H1 (cell line): Measurements from ENCODE around the gene PPBP. TPM values are rescaled to one million over a fixed set of nuclear protein-coding genes. Genes with fewer than 3 reads are reported as not detected.

ENCODE experiments used
- CTCF ChIA-PET: fragments of 300-600 bp; sonication (Branson Sonifier 250); formaldehyde crosslinking; loops from one replicate; lab custom pipeline; 2021; ENCODE audit not compliant: partially characterized antibody; lab: Charles Lee
- POLR2A ChIA-PET: fragments of 300-600 bp; sonication (Branson Sonifier 250); formaldehyde crosslinking; loops from one replicate; lab custom pipeline; 2021; ENCODE audit warnings: inconsistent platforms; ENCODE audit not compliant: partially characterized antibody; lab: Charles Lee
- DNase-seq, 2 experiments: peaks; one replicate each; pipeline versions ENCODE4 v3.0.0 to v3.0.0-alpha.2; 2010 to 2022; ENCODE audit warnings: low spot score in 2 of 2, low read depth in 1 of 2, mixed read lengths in 1 of 2
- FAIRE-seq: peaks from 2 replicates; lab custom pipeline; 2011; peaks lifted over from hg19 to GRCh38; lab: Jason Lieb, UNC
- H2AFZ ChIP-seq: 2 replicates; pipeline ENCODE4 v1.8.1; 2012; ENCODE audit warnings: low read length, inconsistent platforms
- H2AK5ac ChIP-seq: 2 replicates; pipeline ENCODE4 v1.6.1; 2013; ENCODE audit warnings: low read depth, low read length
- H2BK120ac ChIP-seq: replicated peaks from 2 replicates; pipeline ENCODE3; 2013; ENCODE audit warnings: low read depth, low read length, inconsistent platforms
- H2BK12ac ChIP-seq: 2 replicates; pipeline ENCODE4 v1.6.1; 2013; ENCODE audit warnings: low read depth, low read length
- H2BK15ac ChIP-seq: 2 replicates; pipeline ENCODE4 v1.6.1; 2013; ENCODE audit warnings: low read length
- H2BK20ac ChIP-seq: 2 replicates; pipeline ENCODE4 v1.6.1; 2013; ENCODE audit warnings: low read length
- H2BK5ac ChIP-seq: 2 replicates; pipeline ENCODE4 v1.6.1; 2013; ENCODE audit warnings: low read depth, low read length
- H3K14ac ChIP-seq: 2 replicates; pipeline ENCODE4 v1.6.1; 2013; ENCODE audit warnings: inconsistent platforms; ENCODE audit not compliant: insufficient read length
- H3K18ac ChIP-seq: 2 replicates; pipeline ENCODE4 v1.6.1; 2013; ENCODE audit warnings: low read length; ENCODE audit errors: extremely low read depth
- H3K23ac ChIP-seq: 2 replicates; pipeline ENCODE4 v1.6.1; 2013; ENCODE audit warnings: inconsistent platforms; ENCODE audit not compliant: insufficient read length
- H3K23me2 ChIP-seq: 2 replicates; pipeline ENCODE4 v1.6.1; 2013; ENCODE audit warnings: low read depth, low read length
- H3K27ac ChIP-seq: 2 replicates; pipeline ENCODE4 v1.6.1; 2011; ENCODE audit warnings: low read depth, low read length, inconsistent platforms
- H3K27me3 ChIP-seq, 4 experiments: replicated peaks in 1 of 4; 1 replicate in 1 of 4; 2 replicates in 3 of 4; pipeline versions ENCODE4 v1.6.1 to v1.8.1; 2011 to 2013; ENCODE audit warnings: low read length in 3 of 4, mild to moderate bottlenecking in 3 of 4, inconsistent platforms in 2 of 4, mixed read lengths in 2 of 4, moderate library complexity in 1 of 4; ENCODE audit not compliant: control insufficient read depth in 3 of 4, insufficient read depth in 3 of 4; ENCODE audit errors: extremely low read depth in 1 of 4
- H3K36me3 ChIP-seq, 4 experiments: 2 replicates each; pipeline versions ENCODE4 v1.6.1 to v1.8.1; 2011 to 2013; ENCODE audit warnings: mild to moderate bottlenecking in 4 of 4, low read length in 3 of 4, moderate library complexity in 2 of 4, control low read depth in 1 of 4, inconsistent platforms in 1 of 4; ENCODE audit not compliant: insufficient read depth in 4 of 4, control insufficient read depth in 2 of 4
- H3K4ac ChIP-seq: replicated peaks from 2 replicates; pipeline ENCODE3; 2013; ENCODE audit warnings: low read length, low read depth, mixed read lengths, inconsistent platforms; ENCODE audit not compliant: insufficient read length
- H3K4me1 ChIP-seq, 4 experiments: replicated peaks in 1 of 4; 1 replicate in 1 of 4; 2 replicates in 3 of 4; pipeline versions ENCODE4 v1.6.1 to v1.8.1; 2011 to 2013; ENCODE audit warnings: low read length in 3 of 4, inconsistent platforms in 2 of 4, mixed read lengths in 1 of 4; ENCODE audit not compliant: insufficient read depth in 4 of 4, control insufficient read depth in 3 of 4
- H3K4me2 ChIP-seq, 2 experiments: 2 replicates each; pipeline versions ENCODE4 v1.6.1 to v1.8.1; 2011 to 2013; ENCODE audit warnings: low read depth in 2 of 2, low read length in 2 of 2, control low read depth in 1 of 2, inconsistent platforms in 1 of 2, mild to moderate bottlenecking in 1 of 2; ENCODE audit not compliant: insufficient read depth in 1 of 2
- H3K4me3 ChIP-seq, 4 experiments: fragments of 200-600, 300-600 bp in 1 of 4; sonication (generic), shearing (Covaris generic), sonication (Bioruptor Twin) in 1 of 4; 2 replicates each; pipeline versions ENCODE4 v1.5.1 to v1.8.1; 2011 to 2016; ENCODE audit warnings: low read length in 4 of 4, low read depth in 3 of 4, control low read depth in 2 of 4, inconsistent platforms in 2 of 4, mild to moderate bottlenecking in 2 of 4, mixed read lengths in 1 of 4, moderate library complexity in 1 of 4; ENCODE audit not compliant: insufficient read depth in 2 of 4; ENCODE audit errors: extremely low read depth in 1 of 4
- H3K56ac ChIP-seq: replicated peaks from 2 replicates; pipeline ENCODE3; 2013; ENCODE audit warnings: low read depth, mild to moderate bottlenecking, mixed read lengths, low read length, inconsistent platforms; ENCODE audit not compliant: insufficient read length
- H3K79me1 ChIP-seq: 2 replicates; pipeline ENCODE4 v1.6.1; 2013; ENCODE audit warnings: low read depth, low read length, control low read depth
- H3K79me2 ChIP-seq, 2 experiments: 2 replicates each; pipeline versions ENCODE4 v1.6.1 to v1.8.1; 2012 to 2013; ENCODE audit warnings: low read length in 2 of 2, mild to moderate bottlenecking in 2 of 2, inconsistent platforms in 1 of 2; ENCODE audit not compliant: insufficient read depth in 2 of 2, control insufficient read depth in 1 of 2
- H3K9ac ChIP-seq, 4 experiments: replicated peaks in 1 of 4; 1 replicate in 1 of 4; 2 replicates in 3 of 4; pipeline versions ENCODE4 v1.6.1 to v1.8.1; 2011 to 2013; ENCODE audit warnings: low read depth in 3 of 4, low read length in 3 of 4, control low read depth in 2 of 4, mild to moderate bottlenecking in 2 of 4, moderate library complexity in 2 of 4, inconsistent platforms in 1 of 4; ENCODE audit errors: extremely low read depth in 1 of 4
- H3K9me3 ChIP-seq, 2 experiments: 2 replicates each; pipeline versions ENCODE4 v1.6.1 to v1.8.1; 2012 to 2013; ENCODE audit warnings: mild to moderate bottlenecking in 2 of 2, moderate library complexity in 2 of 2, control low read depth in 1 of 2, inconsistent platforms in 1 of 2, low read depth in 1 of 2, low read length in 1 of 2, mixed read lengths in 1 of 2; ENCODE audit not compliant: insufficient read depth in 2 of 2
- H4K20me1 ChIP-seq, 2 experiments: replicated peaks in 1 of 2; 2 replicates each; pipeline versions ENCODE3 to v1.8.1; 2011 to 2013; ENCODE audit warnings: inconsistent platforms in 2 of 2, low read length in 2 of 2, mild to moderate bottlenecking in 1 of 2; ENCODE audit not compliant: insufficient read depth in 2 of 2, control insufficient read depth in 1 of 2
- H4K5ac ChIP-seq: 2 replicates; pipeline ENCODE4 v1.6.1; 2013; ENCODE audit warnings: low read length, low read depth, mixed read lengths, inconsistent platforms; ENCODE audit not compliant: insufficient read length
- H4K8ac ChIP-seq: 2 replicates; pipeline ENCODE4 v1.8.0; 2013; ENCODE audit warnings: mild to moderate bottlenecking, moderate library complexity, low read length, inconsistent platforms; ENCODE audit not compliant: insufficient read depth; ENCODE audit errors: extremely low read depth
- H4K91ac ChIP-seq: replicated peaks from 2 replicates; pipeline ENCODE3; 2013; ENCODE audit warnings: low read length, mixed read lengths, inconsistent platforms; ENCODE audit not compliant: insufficient read length
- CTBP2 ChIP-seq: IDR thresholded peaks from 2 replicates; pipeline ENCODE4 v1.7.0; 2011; ENCODE audit warnings: borderline replicate concordance, mild to moderate bottlenecking, moderate library complexity, mixed read lengths, low read length; ENCODE audit not compliant: insufficient read depth, insufficient read length
- GTF2F1 ChIP-seq: IDR thresholded peaks from 2 replicates; pipeline ENCODE4 v1.6.1; 2012; ENCODE audit warnings: low read depth, low read length, improper control_type of control experiment, borderline replicate concordance
- KDM1A ChIP-seq: fragments of 200-600, 300-600 bp; sonication (generic); IDR thresholded peaks from 2 replicates; pipeline ENCODE4 v1.7.1; 2016; ENCODE audit warnings: mild to moderate bottlenecking, low read length, borderline replicate concordance
- KDM4A ChIP-seq: IDR thresholded peaks from one replicate; pipeline ENCODE4 v1.7.1; 2012; ENCODE audit warnings: low read depth, mild to moderate bottlenecking, moderate library complexity, low read length, inconsistent platforms; ENCODE audit not compliant: severe bottlenecking
- RNF2 ChIP-seq: fragments of 200-900, 300-1000 bp; sonication (generic); IDR thresholded peaks from 2 replicates; pipeline ENCODE4 v1.7.1; 2016; ENCODE audit warnings: borderline replicate concordance, low read depth, mild to moderate bottlenecking, antibody characterized with exemption, low read length; ENCODE audit not compliant: poor library complexity, severe bottlenecking; ENCODE audit errors: missing control alignments
- SP1 ChIP-seq: IDR thresholded peaks from 2 replicates; pipeline ENCODE4 v1.6.1; 2011; ENCODE audit warnings: low read depth, low read length
- SP2 ChIP-seq: IDR thresholded peaks from 2 replicates; pipeline ENCODE4 v1.6.1; 2012; ENCODE audit warnings: mild to moderate bottlenecking, low read length, inconsistent platforms
- SRF ChIP-seq: IDR thresholded peaks from 2 replicates; pipeline ENCODE4 v1.6.1; 2011; ENCODE audit warnings: mild to moderate bottlenecking, low read depth, low read length, moderate library complexity
- TAF7 ChIP-seq: optimal IDR thresholded peaks from 2 replicates; pipeline ENCODE3; 2011; ENCODE audit warnings: low read depth, mild to moderate bottlenecking, inconsistent platforms, low read length, moderate library complexity, borderline replicate concordance
- WGBS, 2 experiments: shearing (Covaris generic) in 1 of 2; methylation state at CpG; one replicate each; pipeline versions ENCODE4 v1.1.6 to v1.1.7; 2013 to 2015; ENCODE audit warnings: low lambda C conversion rate in 2 of 2, mixed read lengths in 2 of 2, inconsistent platforms in 1 of 2, low coverage in 1 of 2, missing lambda C conversion rate in 1 of 2; ENCODE audit not compliant: insufficient replicate concordance in 2 of 2, insufficient coverage in 1 of 2, insufficient read length in 1 of 2; ENCODE audit errors: extremely low coverage in 1 of 2, missing lambda C conversion rate in 1 of 2; 5-methylcytosine and 5-hydroxymethylcytosine counted together
- polyA plus RNA-seq, 7 experiments: library from polyadenylated mRNA; depleted of rRNA in 3 of 7; stranded (reverse) in 5 of 7; unstranded in 2 of 7; fragments of >200 nt in 5 of 7; fragments of 200-250 nt in 2 of 7; gene quantifications; 1 replicate in 5 of 7; 2 replicates in 1 of 7; 4 replicates in 1 of 7; pipeline versions ENCODE4 v1.2.1 to v1.2.3, GENCODE V29; 2011 to 2013; ENCODE audit warnings: missing spikeins in 2 of 7, mixed read lengths in 2 of 7
- total RNA-seq: library from RNA; stranded (reverse); fragmentation: NEBNext Ultra II Directional; extraction: Animal tissue kit (Norgen Biotek cat#: 25700); gene quantifications from 2 replicates; pipeline ENCODE4 v1.2.1, GENCODE V29; 2021
- TF ChIP-seq, protein P1 (sequence below): IDR thresholded peaks from 2 replicates; pipeline ENCODE4 v1.6.1; 2012; ENCODE audit warnings: low read length, inconsistent platforms

PPBP gene
- total and polyA plus RNA-seq, 2 of the 8 experiments (the other 6 are each of a cell fraction or from before 2014, with no cell fraction given) = 0.18 to 0.43 TPM

DNA sequence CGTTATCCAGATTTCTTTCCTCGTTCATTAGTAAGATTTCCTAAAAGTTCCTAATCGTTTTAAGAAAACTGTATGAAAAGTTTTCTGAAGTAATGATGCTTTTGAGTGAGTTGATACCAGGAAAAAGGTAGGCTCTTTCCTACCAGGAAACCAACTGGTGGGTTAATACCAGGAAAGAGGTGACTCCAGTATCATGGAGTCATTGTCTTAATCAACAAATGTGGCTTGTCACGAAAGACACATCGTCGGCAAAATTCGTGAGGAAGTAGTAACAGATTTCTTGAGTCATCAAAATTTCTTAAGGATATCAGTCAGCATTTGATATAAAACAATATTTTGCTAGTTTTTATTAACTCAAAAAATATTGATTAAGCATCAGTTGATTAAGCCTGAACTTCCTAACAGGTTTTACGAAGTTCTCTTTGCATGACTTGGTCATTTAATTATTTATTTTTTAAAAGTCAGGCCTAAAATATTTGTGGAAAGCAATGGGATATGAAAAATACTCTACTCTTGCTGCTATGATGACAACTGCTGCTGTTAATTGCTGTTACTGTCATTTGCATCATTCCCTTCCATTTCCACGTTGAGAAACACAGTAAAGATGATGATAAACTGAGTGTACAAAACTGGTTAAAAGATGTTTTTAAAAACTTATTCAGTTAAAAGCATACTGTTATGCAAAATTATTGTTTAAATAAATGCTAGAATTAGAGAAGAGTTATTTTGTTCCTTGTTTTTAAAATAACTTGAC is 3.2 kb upstream of the PPBP start:
- FAIRE-seq (no peak), DNase-seq (no peak)
- WGBS, 2 experiments = 95% methylated on average over 9 of the region's 9 CpGs; no CpG with 5 or more reads in 1 of the 2 experiments
- ChIA-PET CTCF (interaction anchor here (0.6 to 1.1 kb wide), 2 partner anchors 11 to 736 kb away, joined by 3 read pairs; no protein-coding TSS in a partner anchor), POLR2A (interaction anchor here (0.7 to 1.3 kb wide), 3 partner anchors 8 to 112 kb away, joined by 3 read pairs; partner anchors contain the start of gene CXCL5)
- H3K36me3 ChIP-seq = no peaks in the 10 kb centered on the region; a peak in 1 of 8 replicates
- no peak overlapping the region for H3K56ac ChIP-seq
- no peaks in the 10 kb centered on the region for H3K79me2 ChIP-seq
- H2BK5ac ChIP-seq = no peak overlapping the region
- no peaks in the 10 kb centered on the region for H3K9me3 ChIP-seq
- no peak overlapping the region for H4K5ac ChIP-seq
- no peak overlapping the region for H3K23ac ChIP-seq
- no peak overlapping the region for H3K18ac ChIP-seq
- H2BK15ac ChIP-seq = no peak overlapping the region
- H2BK120ac ChIP-seq = no peak overlapping the region
- H2BK20ac ChIP-seq = no peak overlapping the region
- no peak overlapping the region for H4K91ac ChIP-seq
- H3K4me1 ChIP-seq = peaks cover 0 to 3% (median 0%) of the 10 kb centered on the region in 4 experiments; a peak in 2 of 7 replicates
- no peak overlapping the region for H3K9ac ChIP-seq
- H3K14ac ChIP-seq = no peak overlapping the region
- no peaks in the 10 kb centered on the region for H3K79me1 ChIP-seq
- H3K4me2 ChIP-seq = no peak overlapping the region
- H3K23me2 ChIP-seq = no peaks in the 10 kb centered on the region
- no peak overlapping the region for H2BK12ac ChIP-seq
- no peaks in the 10 kb centered on the region for H3K27me3 ChIP-seq
- H4K8ac ChIP-seq = no peak overlapping the region
- no peak overlapping the region for H3K4ac ChIP-seq
- H3K27ac ChIP-seq = no peak overlapping the region
- H4K20me1 ChIP-seq = no peaks in the 10 kb centered on the region
- no peak overlapping the region for H3K4me3 ChIP-seq
- H2AFZ ChIP-seq = no peak overlapping the region
- H2AK5ac ChIP-seq = no peak overlapping the region
- no peak for TF ChIP-seq CTBP2
- TF ChIP-seq RNF2 = no peak
- TF ChIP-seq KDM4A = no peak
- no peak for TF ChIP-seq TAF7
- TF ChIP-seq GTF2F1 = no peak
- no peak for TF ChIP-seq SP2
- TF ChIP-seq KDM1A = no peak
- TF ChIP-seq, protein P1, sequence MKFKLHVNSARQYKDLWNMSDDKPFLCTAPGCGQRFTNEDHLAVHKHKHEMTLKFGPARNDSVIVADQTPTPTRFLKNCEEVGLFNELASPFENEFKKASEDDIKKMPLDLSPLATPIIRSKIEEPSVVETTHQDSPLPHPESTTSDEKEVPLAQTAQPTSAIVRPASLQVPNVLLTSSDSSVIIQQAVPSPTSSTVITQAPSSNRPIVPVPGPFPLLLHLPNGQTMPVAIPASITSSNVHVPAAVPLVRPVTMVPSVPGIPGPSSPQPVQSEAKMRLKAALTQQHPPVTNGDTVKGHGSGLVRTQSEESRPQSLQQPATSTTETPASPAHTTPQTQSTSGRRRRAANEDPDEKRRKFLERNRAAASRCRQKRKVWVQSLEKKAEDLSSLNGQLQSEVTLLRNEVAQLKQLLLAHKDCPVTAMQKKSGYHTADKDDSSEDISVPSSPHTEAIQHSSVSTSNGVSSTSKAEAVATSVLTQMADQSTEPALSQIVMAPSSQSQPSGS = no peak
- no peak for TF ChIP-seq SRF
- no peak for TF ChIP-seq SP1
